Transverse colon (tissue), 3 donors: ENCODE data around the gene FCHSD1.

Experiments
- CTCF ChIP-seq, 5 experiments: fragments of 200-600 bp in 3 of 5; fragments of 450-650 bp in 2 of 5; sonication (generic) in 3 of 5; IDR thresholded peaks; 1 replicate in 2 of 5; 2 replicates in 3 of 5; pipeline ENCODE4 v1.5.1; 2016 to 2017; ENCODE audit warnings: antibody characterized with exemption in 5 of 5, inconsistent platforms in 3 of 5, mild to moderate bottlenecking in 2 of 5, moderate library complexity in 1 of 5
- EP300 ChIP-seq: sonication (generic); formaldehyde crosslinking; IDR thresholded peaks from one replicate; pipeline ENCODE4 v1.6.1; 2017; ENCODE audit warnings: antibody characterized with exemption, low read depth

- TF ChIP-seq CTCF (IDR thresholded peaks at IDR 0.05) (no peak), EP300 (no peak)
Measured at GRCh38 chr5:141655020-141655419, 3.8 kb upstream of the FCHSD1 start.
